GM12878 (cell line): ENCODE data around the gene P4HA2. TPM values are rescaled to one million over a fixed set of nuclear protein-coding genes. Genes with fewer than 3 reads are reported as not detected.

ENCODE experiments used
- CREM ChIP-seq: IDR thresholded peaks from 2 replicates; pipeline ENCODE4 v1.6.1; 2014; ENCODE audit warnings: antibody characterized with exemption, low read depth
- ETV6 ChIP-seq, 2 experiments: fragments of 450-650 bp in 1 of 2; IDR thresholded peaks in 1 of 2; conservative IDR thresholded peaks in 1 of 2; 2 replicates each; pipeline ENCODE4 v1.6.1; 2014; ENCODE audit warnings: antibody characterized with exemption in 1 of 2, borderline replicate concordance in 1 of 2, low read depth in 1 of 2, mild to moderate bottlenecking in 1 of 2, moderate library complexity in 1 of 2
- HCFC1 ChIP-seq: fragments of 150-350 bp; IDR thresholded peaks from 2 replicates; pipeline ENCODE4 v1.6.1; 2014; ENCODE audit warnings: low read length
- YY1 ChIP-seq: IDR thresholded peaks from 2 replicates; pipeline ENCODE4 v1.6.1; 2011; ENCODE audit warnings: low read depth, mild to moderate bottlenecking, low read length
- polyA plus RNA-seq, 11 experiments: library from polyadenylated mRNA; depleted of rRNA in 4 of 11; unstranded in 6 of 11; stranded (reverse) in 5 of 11; fragments of >200 nt; fragmentation: Nextera tagmentation in 4 of 11; fragmentation: Illumina TruSeq in 1 of 11; extraction: Ambion mirVana in 4 of 11; extraction: Trizol in 1 of 11; gene quantifications; 1 replicate in 1 of 11; 2 replicates in 10 of 11; pipeline versions ENCODE4 v1.2.1 to v1.2.3, GENCODE V29; 2011 to 2016; ENCODE audit warnings: inconsistent platforms in 2 of 11, missing spikeins in 2 of 11, low read depth in 1 of 11
- total RNA-seq, 4 experiments: library from RNA; depleted of rRNA in 3 of 4; stranded (reverse); fragments of >200 nt in 3 of 4; fragmentation: Illumina TruSeq in 1 of 4; extraction: Trizol in 1 of 4; gene quantifications; 2 replicates each; pipeline versions ENCODE4 v1.2.1 to v1.2.3, GENCODE V29; 2013 to 2021
- TF ChIP-seq, protein P1 (sequence below): IDR thresholded peaks from 2 replicates; pipeline ENCODE4 v1.6.1; 2012; ENCODE audit warnings: low read length, inconsistent platforms
- TF ChIP-seq, protein P2 (sequence below): IDR thresholded peaks from 2 replicates; pipeline ENCODE4 v1.6.1; 2012; ENCODE audit warnings: low read depth, low read length, improper control_type of control experiment
- TF ChIP-seq, protein P3 (sequence below): fragments of 450-650 bp; IDR thresholded peaks from 2 replicates; pipeline ENCODE4 v1.6.1; 2016; ENCODE audit warnings: mild to moderate bottlenecking, moderate library complexity, borderline replicate concordance

Gene P4HA2
- total and polyA plus RNA-seq, 10 of the 15 experiments (the other 5 are each of a cell fraction or from before 2014, with no cell fraction given), result 4.7 to 10.9 (median 7.5) TPM

GRCh38 chr5:132190161-132190817 is 37.4 kb downstream of the P4HA2 start (continued):
- TF ChIP-seq ETV6 (conservative IDR thresholded peaks at IDR 0.05 in 1 of 2, IDR thresholded peaks at IDR 0.05 in 1 of 2; ENCODE audit: borderline replicate concordance in 1 of 2, low read depth in 1 of 2) (no peak), YY1 (0 out of 2 replicates have a peak, but pooled peaks have one; percentile 48), HCFC1 (peak; percentile 83), CREM (peak; percentile 54; the same call in 1 of the 2 replicates)
- TF ChIP-seq, protein P1, sequence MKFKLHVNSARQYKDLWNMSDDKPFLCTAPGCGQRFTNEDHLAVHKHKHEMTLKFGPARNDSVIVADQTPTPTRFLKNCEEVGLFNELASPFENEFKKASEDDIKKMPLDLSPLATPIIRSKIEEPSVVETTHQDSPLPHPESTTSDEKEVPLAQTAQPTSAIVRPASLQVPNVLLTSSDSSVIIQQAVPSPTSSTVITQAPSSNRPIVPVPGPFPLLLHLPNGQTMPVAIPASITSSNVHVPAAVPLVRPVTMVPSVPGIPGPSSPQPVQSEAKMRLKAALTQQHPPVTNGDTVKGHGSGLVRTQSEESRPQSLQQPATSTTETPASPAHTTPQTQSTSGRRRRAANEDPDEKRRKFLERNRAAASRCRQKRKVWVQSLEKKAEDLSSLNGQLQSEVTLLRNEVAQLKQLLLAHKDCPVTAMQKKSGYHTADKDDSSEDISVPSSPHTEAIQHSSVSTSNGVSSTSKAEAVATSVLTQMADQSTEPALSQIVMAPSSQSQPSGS, result no peak
- TF ChIP-seq, protein P2, sequence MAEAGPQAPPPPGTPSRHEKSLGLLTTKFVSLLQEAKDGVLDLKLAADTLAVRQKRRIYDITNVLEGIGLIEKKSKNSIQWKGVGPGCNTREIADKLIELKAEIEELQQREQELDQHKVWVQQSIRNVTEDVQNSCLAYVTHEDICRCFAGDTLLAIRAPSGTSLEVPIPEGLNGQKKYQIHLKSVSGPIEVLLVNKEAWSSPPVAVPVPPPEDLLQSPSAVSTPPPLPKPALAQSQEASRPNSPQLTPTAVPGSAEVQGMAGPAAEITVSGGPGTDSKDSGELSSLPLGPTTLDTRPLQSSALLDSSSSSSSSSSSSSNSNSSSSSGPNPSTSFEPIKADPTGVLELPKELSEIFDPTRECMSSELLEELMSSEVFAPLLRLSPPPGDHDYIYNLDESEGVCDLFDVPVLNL, result no peak
- TF ChIP-seq, protein P3, sequence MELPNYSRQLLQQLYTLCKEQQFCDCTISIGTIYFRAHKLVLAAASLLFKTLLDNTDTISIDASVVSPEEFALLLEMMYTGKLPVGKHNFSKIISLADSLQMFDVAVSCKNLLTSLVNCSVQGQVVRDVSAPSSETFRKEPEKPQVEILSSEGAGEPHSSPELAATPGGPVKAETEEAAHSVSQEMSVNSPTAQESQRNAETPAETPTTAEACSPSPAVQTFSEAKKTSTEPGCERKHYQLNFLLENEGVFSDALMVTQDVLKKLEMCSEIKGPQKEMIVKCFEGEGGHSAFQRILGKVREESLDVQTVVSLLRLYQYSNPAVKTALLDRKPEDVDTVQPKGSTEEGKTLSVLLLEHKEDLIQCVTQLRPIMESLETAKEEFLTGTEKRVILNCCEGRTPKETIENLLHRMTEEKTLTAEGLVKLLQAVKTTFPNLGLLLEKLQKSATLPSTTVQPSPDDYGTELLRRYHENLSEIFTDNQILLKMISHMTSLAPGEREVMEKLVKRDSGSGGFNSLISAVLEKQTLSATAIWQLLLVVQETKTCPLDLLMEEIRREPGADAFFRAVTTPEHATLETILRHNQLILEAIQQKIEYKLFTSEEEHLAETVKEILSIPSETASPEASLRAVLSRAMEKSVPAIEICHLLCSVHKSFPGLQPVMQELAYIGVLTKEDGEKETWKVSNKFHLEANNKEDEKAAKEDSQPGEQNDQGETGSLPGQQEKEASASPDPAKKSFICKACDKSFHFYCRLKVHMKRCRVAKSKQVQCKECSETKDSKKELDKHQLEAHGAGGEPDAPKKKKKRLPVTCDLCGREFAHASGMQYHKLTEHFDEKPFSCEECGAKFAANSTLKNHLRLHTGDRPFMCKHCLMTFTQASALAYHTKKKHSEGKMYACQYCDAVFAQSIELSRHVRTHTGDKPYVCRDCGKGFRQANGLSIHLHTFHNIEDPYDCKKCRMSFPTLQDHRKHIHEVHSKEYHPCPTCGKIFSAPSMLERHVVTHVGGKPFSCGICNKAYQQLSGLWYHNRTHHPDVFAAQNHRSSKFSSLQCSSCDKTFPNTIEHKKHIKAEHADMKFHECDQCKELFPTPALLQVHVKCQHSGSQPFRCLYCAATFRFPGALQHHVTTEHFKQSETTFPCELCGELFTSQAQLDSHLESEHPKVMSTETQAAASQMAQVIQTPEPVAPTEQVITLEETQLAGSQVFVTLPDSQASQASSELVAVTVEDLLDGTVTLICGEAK, result peak; percentile 67; the same call in 1 of the 2 replicates
- TF ChIP-seq, all 136 proteins: peak for 12
